Mesothelial cell of epicardium (in vitro differentiated cells): Measurements from ENCODE around the gene CIB4. TPM values are rescaled to one million over a fixed set of nuclear protein-coding genes. Genes with fewer than 3 reads are reported as not detected.

Experiments used
- DNase-seq, 2 experiments: peaks; one replicate each; pipeline ENCODE4 v3.0.0; 2021; ENCODE audit warnings: low spot score in 2 of 2; ENCODE audit not compliant: unreplicated experiment in 2 of 2
- H3K27ac Mint-ChIP-seq: 2 replicates; pipeline ENCODE4 v1.8.0; 2021; ENCODE audit warnings: mixed read lengths
- H3K27me3 Mint-ChIP-seq: 2 replicates; pipeline ENCODE4 v1.8.0; 2021; ENCODE audit warnings: low read depth, mixed read lengths
- H3K36me3 Mint-ChIP-seq: 2 replicates; pipeline ENCODE4 v1.8.0; 2021; ENCODE audit warnings: mixed read lengths
- H3K4me1 Mint-ChIP-seq: 2 replicates; pipeline ENCODE4 v1.8.0; 2021; ENCODE audit warnings: mixed read lengths
- H3K4me3 Mint-ChIP-seq: 2 replicates; pipeline ENCODE4 v1.8.0; 2021; ENCODE audit warnings: mild to moderate bottlenecking, moderate library complexity, mixed read lengths
- H3K9me3 Mint-ChIP-seq: 2 replicates; pipeline ENCODE4 v1.8.0; 2021; ENCODE audit warnings: mixed read lengths
- total RNA-seq: library from RNA; stranded (reverse); gene quantifications from 3 replicates; pipeline ENCODE4 v1.2.1, GENCODE V29; 2021
- TF ChIP-seq, protein P1 (sequence below): fragments of 200-600 bp; sonication (generic); IDR thresholded peaks from one replicate; pipeline ENCODE4 v1.5.0; 2021; ENCODE audit warnings: antibody characterized with exemption; ENCODE audit not compliant: unreplicated experiment

Gene CIB4
- total RNA-seq, 1 donor from 2014 or later = not detected

DNA sequence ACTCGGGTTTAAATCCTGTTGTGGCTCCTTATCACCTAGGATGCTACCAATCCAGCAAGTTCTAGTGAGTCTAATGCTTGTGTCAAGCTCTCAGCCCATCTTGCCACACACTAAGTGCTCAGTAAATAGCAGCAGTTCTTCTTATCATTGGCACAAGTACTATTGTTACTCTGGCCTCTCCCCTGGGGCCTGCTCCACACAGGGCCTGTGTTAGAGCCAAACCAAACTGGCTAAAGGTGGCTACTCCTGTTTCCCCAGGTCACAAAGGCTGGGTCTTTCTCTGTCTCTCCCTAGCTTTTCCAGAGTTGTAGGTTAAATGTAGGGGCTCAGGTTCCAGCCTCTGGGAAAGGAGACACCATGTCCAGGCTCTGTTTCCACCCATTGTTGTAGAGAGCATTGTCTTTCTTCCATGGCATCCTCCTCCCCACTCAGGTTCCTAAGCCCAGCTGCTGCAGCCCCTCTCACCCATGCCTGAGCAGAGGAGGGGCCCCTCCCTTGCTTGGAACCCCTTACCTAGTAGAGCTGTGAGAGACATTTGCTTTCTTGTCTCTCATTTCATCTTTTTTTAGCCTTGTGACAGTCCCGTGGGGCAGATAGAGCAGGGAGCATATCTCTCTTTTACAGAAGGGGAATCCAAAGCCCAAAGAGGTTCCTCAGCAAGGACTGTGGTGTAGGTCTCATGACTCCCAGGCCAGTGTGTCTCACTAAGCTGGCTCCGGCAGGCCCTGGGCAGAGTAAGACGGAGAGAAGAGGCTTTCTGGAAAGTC lies 106.9 kb downstream of the CIB4 start:
- peaks cover 7% of the 10 kb centered on the region for H3K4me1 Mint-ChIP-seq
- H3K9me3 Mint-ChIP-seq = no peaks in the 10 kb centered on the region
- H3K27me3 Mint-ChIP-seq = peaks cover 3% of the 10 kb centered on the region
- TF ChIP-seq, protein P1, sequence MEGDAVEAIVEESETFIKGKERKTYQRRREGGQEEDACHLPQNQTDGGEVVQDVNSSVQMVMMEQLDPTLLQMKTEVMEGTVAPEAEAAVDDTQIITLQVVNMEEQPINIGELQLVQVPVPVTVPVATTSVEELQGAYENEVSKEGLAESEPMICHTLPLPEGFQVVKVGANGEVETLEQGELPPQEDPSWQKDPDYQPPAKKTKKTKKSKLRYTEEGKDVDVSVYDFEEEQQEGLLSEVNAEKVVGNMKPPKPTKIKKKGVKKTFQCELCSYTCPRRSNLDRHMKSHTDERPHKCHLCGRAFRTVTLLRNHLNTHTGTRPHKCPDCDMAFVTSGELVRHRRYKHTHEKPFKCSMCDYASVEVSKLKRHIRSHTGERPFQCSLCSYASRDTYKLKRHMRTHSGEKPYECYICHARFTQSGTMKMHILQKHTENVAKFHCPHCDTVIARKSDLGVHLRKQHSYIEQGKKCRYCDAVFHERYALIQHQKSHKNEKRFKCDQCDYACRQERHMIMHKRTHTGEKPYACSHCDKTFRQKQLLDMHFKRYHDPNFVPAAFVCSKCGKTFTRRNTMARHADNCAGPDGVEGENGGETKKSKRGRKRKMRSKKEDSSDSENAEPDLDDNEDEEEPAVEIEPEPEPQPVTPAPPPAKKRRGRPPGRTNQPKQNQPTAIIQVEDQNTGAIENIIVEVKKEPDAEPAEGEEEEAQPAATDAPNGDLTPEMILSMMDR = no peak
- no peak overlapping the region for H3K4me3 Mint-ChIP-seq
- H3K36me3 Mint-ChIP-seq = no peaks in the 10 kb centered on the region
- H3K27ac Mint-ChIP-seq = no peak overlapping the region
- DNase-seq = no peak

DNA sequence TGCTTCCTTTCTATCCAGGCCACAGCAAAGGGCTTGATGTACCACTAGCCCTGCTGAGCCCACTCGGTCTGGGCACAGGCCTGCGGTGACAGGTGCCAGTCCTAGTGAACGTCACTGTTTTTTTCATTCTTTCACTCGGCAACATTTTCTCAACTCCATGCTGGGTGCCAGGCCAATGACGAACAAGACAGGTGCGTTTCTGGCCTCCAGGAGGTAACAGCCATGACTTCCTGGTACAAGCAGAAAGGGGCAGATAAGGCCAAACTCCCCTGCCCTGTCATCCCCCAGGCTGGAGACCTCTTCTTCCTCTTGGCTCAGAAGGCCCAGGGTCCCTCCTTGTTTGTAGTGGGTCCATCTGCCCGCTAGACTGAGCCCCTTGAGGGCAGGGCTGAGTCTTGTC lies 107.5 kb downstream of the CIB4 start:
- Mint-ChIP-seq H3K4me3 (no peak overlapping the region), H3K9me3 (no peaks in the 10 kb centered on the region), H3K27me3 (peaks cover 3% of the 10 kb centered on the region), H3K36me3 (no peaks in the 10 kb centered on the region), H3K4me1 (peaks cover 7% of the 10 kb centered on the region), H3K27ac (no peak overlapping the region)
- TF ChIP-seq, protein P1 = no peak
- no peak for DNase-seq

DNA sequence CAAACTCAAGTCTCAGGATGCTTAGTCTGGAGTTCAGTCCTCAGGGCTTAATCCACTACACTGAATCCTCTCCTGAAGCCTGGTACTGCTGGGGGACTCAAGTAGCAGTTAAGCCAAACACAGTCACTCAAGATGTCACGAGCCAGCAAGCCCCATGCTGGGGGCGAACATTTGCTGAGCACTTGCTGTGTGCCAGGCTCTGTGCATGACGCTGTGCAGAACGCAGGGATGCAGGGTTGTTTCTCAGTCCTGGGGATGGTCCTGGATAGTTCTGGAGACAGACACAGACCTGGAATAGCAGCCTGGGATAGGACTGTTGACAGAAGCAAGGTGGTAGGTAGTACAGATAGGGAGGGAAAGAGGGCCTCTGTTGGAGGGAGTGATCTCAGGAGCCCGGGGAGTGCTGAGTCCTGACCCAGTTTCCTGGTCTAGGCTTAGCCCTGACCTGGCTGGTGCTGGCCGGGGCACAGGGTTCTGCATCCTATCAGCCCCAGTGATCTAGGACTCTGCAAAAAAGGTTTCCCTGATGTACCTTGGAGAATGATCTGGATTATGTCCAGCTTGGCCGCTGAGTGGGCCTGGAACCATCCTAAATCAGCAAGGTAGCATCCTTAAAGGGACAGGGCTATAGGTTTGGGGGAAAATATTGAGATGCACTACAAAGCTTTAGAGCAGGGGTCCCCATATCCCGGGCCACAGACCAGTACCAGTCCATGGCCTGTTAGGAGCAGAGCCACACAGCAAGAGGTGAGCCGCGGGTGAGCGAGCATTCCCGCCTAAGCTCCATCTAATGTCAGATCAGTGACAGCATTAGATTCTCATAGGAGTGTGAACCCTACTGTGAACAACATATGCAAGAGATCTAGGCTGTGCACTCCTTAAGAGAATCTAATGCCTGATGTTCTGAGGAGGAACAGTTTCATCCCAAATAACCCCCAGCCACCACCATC lies 108.6 kb downstream of the CIB4 start:
- no peaks in the 10 kb centered on the region for H3K36me3 Mint-ChIP-seq
- no peak overlapping the region for H3K4me3 Mint-ChIP-seq

More for the DNA sequence above, 108.6 kb downstream of the CIB4 start:
- H3K9me3 Mint-ChIP-seq = no peaks in the 10 kb centered on the region
- TF ChIP-seq, protein P1 = no peak
- no peak for DNase-seq
- H3K4me1 Mint-ChIP-seq = peaks cover 7% of the 10 kb centered on the region
- H3K27me3 Mint-ChIP-seq = peaks cover 3% of the 10 kb centered on the region
- no peak overlapping the region for H3K27ac Mint-ChIP-seq

Other genes starting within 250 kb of the CIB4 start
- 0.18 to 0.59 TPM (median 0.22 TPM) in 3 replicates for gene DRC1, start 239.4 kb downstream of the CIB4 start, total RNA-seq
- gene OTOF, start 163.2 kb downstream of the CIB4 start, total RNA-seq = 0.16 to 0.40 TPM (median 0.25 TPM) in 3 replicates
- 6.3 to 6.9 TPM (median 6.6 TPM) in 3 replicates for gene KCNK3, start 51.4 kb upstream of the CIB4 start, total RNA-seq
- gene SLC35F6, start 122.9 kb upstream of the CIB4 start, total RNA-seq = 25.2 to 26.8 TPM (median 26.0 TPM) in 3 replicates
- 7.9 to 9.2 TPM (median 8.8 TPM) in 3 replicates for gene CENPA, start 144.7 kb upstream of the CIB4 start, total RNA-seq
- 2.5 to 2.8 TPM (median 2.8 TPM) in 3 replicates for gene DPYSL5, start 206.8 kb upstream of the CIB4 start, total RNA-seq